ENCODE results near the gene KIAA0825. TPM values are rescaled to one million over a fixed set of nuclear protein-coding genes. Genes with fewer than 3 reads are reported as not detected.

Gene KIAA0825
- total RNA-seq, 4 donors from 2014 or later, result 4.1 to 8.2 (median 5.6) TPM

- no peak overlapping the region for H3K27ac ChIP-seq
- no peaks in the 10 kb centered on the region for H3K4me1 ChIP-seq
- no peak for TF ChIP-seq POLR2A (IDR thresholded peaks at IDR 0.05)
- no peak for TF ChIP-seq CTCF (IDR thresholded peaks at IDR 0.05)
- DNase-seq, result no peak
- H3K27me3 ChIP-seq, result no peaks in the 10 kb centered on the region
- H3K36me3 ChIP-seq, result no peaks in the 10 kb centered on the region
- H3K9me3 ChIP-seq, result no peaks in the 10 kb centered on the region
- H3K4me3 ChIP-seq, result no peak overlapping the region
These were observed 421.5 kb downstream of the KIAA0825 start for GRCh38 chr5:94196953-94197352.

GRCh38 chr5:94192658-94193391 lies 425.6 kb downstream of the KIAA0825 start:
- no peak overlapping the region for H3K27ac ChIP-seq
- H3K9me3 ChIP-seq, result no peaks in the 10 kb centered on the region
- no peaks in the 10 kb centered on the region for H3K36me3 ChIP-seq
- H3K4me3 ChIP-seq, result no peak overlapping the region
- H3K27me3 ChIP-seq, result no peaks in the 10 kb centered on the region
- DNase-seq, result no peak
- no peaks in the 10 kb centered on the region for H3K4me1 ChIP-seq
- TF ChIP-seq CTCF (IDR thresholded peaks at IDR 0.05) (no peak), POLR2A (IDR thresholded peaks at IDR 0.05) (no peak)

GRCh38 chr5:94191604-94192003 lies 426.8 kb downstream of the KIAA0825 start:
- Histone ChIP-seq H3K9me3 (no peaks in the 10 kb centered on the region), H3K4me3 (no peak overlapping the region), H3K27ac (no peak overlapping the region), H3K36me3 (no peaks in the 10 kb centered on the region), H3K4me1 (no peaks in the 10 kb centered on the region), H3K27me3 (no peaks in the 10 kb centered on the region)
- TF ChIP-seq POLR2A (IDR thresholded peaks at IDR 0.05) (no peak), CTCF (IDR thresholded peaks at IDR 0.05) (no peak)
- no peak for DNase-seq

- H3K36me3 ChIP-seq, result no peaks in the 10 kb centered on the region
- H3K9me3 ChIP-seq, result no peaks in the 10 kb centered on the region
- TF ChIP-seq CTCF (IDR thresholded peaks at IDR 0.05) (no peak), POLR2A (IDR thresholded peaks at IDR 0.05) (no peak)
- DNase-seq, result no peak
- H3K27ac ChIP-seq, result no peak overlapping the region
- no peaks in the 10 kb centered on the region for H3K4me1 ChIP-seq
- H3K27me3 ChIP-seq, result no peaks in the 10 kb centered on the region
- no peak overlapping the region for H3K4me3 ChIP-seq
These were observed 429.7 kb downstream of the KIAA0825 start for GRCh38 chr5:94188725-94189124.

GRCh38 chr5:94184870-94185269 lies 433.5 kb downstream of the KIAA0825 start:
- TF ChIP-seq CTCF (IDR thresholded peaks at IDR 0.05), result no peak
- TF ChIP-seq POLR2A (IDR thresholded peaks at IDR 0.05), result no peak
- Histone ChIP-seq H3K9me3 (no peaks in the 10 kb centered on the region), H3K4me1 (no peaks in the 10 kb centered on the region), H3K27me3 (no peaks in the 10 kb centered on the region), H3K36me3 (no peaks in the 10 kb centered on the region), H3K27ac (no peak overlapping the region), H3K4me3 (no peak overlapping the region)
- no peak for DNase-seq

Data from Peyer's patch (tissue), 4 donors.